Limb (tissue), 2 donors: ENCODE data around the gene IGFBP7.

Experiments used
- DNase-seq, 2 donors: peaks; one replicate each; pipeline ENCODE4 v3.0.0-alpha.2; 2016; ENCODE audit errors: extremely low spot score in 2 of 2

The IGFBP7 gene

DNA sequence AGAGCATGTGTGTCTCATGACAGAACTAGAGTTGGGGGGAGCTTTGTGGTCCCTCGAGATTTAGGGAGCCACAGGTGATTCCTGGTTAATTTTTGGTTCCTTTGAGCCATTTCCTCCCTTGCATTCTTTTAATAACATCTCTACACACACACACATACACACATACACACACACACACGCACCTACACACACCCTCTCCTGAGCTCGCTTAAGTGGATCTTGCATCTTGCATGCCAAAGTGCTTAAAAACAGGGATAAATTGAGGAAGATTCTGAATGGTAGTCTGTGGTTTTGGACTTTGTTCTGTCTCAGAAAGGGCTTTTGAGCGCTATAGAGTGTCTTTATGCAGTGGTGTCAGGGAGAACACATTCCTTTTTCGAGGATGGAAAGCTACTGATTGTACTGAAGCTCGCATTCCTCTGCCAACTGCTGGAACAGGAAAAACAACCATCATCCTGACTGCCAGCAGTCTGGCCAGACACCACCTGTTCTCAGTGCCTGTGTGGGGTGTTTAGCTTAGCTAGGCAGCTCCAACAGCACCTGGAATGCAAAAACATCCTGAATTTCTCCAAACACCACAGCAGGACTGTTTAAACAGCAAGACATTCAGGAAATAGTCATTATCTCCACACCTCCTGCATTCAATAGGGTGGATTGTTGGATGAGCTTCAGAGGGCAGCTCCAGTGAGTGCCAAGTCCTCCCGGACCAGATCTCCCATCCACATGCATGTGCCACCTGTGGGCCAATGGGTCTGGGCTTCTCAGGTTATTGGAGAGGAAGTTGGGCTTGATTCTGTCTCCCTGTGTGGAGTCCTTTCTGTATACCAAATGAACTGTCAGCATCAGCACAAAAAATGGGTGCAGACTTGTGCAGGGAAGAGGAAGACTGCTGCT, 21.9 kb upstream of the IGFBP7 start:
- DNase-seq: no peak

DNA sequence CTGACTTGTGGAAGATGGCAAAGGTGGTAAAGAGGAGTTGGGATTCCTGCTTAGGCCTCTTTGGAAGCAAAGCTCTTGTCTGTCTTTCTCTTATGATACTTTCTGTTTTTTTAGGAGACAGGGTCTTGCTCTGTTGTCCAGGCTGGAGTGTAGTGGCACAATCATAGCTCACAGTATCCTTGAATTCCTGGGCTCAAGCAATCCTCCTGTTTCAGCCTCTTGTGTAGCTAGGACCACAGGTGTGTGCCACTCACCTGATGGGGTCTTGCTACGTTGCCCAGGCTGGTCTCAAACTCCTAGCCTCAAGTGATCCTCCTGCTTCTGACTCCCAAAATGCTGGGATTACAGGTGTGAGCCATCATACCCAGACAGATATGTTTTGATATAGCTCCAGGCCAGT, 19.3 kb upstream of the IGFBP7 start:
- no peak for DNase-seq

DNA sequence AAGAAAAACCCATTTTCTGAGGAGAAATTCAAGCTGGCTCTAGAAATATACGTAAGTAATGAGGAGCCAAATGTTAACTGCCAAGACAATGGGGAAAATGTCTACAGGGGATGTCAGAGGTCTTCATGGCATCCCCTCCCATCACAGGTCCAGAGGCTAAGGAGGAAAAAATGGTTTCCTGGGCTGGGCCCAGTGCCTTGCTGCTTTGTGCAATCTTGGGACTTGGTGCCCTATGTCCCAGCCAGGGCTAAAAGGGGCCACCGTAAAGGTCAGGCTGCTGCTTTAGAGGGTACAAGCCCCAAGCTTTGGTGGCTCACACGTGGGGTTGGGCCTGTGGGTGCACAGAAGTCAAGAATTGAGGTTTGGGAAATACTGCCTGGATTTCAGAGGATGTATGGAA, 17.2 kb upstream of the IGFBP7 start:
- DNase-seq: no peak

DNA sequence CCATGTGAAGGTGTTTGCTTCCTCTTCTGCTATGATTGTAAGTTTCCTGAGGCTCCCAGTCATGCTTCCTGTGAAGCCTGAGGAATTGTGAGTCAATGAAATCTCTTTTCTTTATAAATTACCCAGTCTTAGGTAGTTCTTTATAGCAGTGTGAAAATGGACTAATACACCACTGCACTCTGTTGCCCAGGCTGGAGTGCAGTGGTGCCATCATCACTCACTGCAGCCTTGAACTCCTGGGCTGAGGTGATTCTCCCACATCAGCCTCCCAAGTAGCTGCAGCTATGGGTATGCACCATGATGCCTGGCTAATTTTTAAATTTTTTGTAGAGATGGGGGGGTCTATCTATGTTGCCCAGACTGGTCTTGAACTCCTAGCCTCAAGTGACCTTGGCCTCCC, 15.8 kb upstream of the IGFBP7 start:
- no peak for DNase-seq

DNA sequence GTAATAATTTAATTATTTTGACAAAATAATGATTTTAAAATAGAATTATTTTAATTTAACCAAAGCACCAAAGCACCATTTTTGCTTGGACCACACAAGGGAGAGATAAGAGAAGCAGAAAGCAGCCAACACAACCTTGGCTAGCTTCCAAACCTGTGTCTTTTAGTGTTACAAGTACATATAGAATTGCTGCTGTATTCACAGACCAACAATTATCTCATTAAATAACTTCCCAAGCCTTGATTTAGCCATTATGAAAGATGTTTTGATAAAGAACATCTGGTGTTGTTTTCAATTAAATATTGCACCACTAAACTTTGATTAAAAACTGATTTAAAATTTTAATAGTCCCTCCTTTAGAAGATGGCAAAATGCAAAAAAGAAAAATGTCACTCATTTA, 14.0 kb upstream of the IGFBP7 start:
- no peak for DNase-seq

DNA sequence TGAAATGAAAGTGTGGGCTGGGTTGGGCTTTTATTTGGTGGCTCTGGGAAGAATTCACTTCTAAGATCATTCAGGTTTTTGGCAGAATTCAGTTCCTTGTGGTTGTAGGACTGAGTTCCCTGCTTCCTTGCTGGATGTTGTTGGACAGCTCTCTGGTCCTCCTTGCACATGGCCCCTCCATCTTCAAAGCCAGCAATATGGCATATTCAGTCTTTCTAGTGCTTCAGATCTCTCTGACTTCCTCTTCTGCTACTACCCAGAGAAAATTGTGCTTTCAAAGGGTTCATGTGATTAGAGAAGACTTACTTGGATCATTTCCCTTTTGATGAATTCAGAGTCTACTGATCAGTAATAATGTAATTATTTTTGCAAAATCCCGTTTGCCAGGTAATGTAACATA, 12.8 kb upstream of the IGFBP7 start:
- no peak for DNase-seq

DNA sequence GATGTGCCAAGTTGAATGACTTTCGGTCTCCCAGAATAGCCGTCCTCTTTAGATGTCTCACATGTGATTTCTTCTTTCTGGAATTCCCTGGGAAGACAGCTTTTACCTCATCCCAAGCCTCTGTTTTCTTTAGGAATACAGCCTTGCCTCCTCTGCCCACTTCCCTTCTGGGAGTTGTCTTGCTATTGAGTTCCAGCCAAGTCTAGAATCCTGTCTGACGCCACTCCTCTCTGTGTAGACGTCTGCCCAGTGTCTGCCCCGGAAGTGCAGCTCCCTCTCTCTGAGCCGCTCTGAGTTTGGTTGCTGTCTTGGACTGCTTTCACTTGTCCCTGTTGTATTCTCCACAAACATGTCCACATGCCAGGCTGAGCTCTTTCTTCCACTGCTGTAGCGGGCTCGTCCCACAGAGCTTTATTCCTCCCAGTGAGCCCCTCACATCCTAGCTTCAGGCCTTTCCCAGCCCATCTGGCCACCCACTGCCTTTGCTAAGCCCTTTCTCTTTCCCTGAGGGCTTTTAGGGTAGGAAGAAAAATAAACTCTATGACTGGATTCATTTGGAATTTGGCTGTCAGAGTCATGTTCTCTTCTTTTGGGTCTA, 9.0 kb upstream of the IGFBP7 start:
- no peak for DNase-seq

DNA sequence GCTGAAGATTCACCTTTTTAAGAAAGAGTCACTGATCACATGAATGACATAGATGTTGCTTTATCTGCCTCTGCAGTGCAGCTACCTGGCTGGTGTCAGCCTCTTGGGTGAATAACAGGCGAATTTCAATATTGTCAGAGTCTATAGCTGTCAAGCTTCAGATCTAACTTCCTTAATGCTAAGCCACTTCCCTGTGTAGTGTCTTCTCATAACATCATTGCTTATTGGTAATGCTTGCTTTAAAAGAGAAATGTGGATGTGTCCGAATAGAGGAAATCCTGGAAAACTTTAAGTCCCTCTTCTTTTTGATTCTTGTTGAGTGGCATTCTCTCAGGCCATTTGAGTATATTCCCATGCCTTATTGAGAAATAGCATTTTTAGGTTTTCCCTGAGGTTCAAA, 7.3 kb upstream of the IGFBP7 start:
- DNase-seq: no peak

DNA sequence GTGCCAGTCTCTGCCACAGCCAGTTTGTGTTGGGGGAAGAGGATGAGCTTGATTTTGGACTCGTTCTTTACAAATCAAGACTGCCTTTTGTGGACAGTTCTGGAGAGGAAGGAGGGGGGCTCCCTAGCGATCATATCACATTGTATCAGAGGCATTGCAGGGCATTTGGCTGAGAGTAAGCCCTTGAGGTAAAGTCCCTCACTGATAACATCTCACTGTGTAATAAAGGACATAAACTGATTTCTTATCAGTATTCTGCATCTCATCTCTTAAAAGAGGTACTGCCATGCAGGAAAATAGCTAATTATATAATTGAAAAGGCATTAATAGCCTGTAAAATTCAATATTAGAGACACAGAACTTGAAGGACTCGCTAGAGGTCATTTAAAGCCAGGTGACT, 6.1 kb upstream of the IGFBP7 start:
- no peak for DNase-seq

DNA sequence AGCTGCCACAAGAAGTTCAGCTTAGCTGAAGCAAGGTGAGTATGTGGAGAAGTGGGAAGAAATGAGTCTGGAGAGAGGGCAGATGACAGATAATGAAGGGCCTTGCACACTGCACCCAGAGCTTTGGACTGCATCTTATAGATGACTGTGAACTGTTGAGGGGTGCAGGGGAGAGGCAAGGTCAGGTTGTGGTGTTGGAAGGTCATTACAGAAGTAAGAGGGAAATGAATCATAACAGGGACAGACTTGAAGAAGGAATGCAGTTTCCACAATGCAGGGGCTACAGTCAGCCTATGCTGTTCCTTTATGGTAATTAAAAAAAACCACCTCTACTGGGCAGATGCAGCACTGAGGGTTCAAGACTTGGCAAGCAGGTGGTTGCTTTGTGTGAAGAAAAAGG, 4.8 kb upstream of the IGFBP7 start:
- DNase-seq: no peak

DNA sequence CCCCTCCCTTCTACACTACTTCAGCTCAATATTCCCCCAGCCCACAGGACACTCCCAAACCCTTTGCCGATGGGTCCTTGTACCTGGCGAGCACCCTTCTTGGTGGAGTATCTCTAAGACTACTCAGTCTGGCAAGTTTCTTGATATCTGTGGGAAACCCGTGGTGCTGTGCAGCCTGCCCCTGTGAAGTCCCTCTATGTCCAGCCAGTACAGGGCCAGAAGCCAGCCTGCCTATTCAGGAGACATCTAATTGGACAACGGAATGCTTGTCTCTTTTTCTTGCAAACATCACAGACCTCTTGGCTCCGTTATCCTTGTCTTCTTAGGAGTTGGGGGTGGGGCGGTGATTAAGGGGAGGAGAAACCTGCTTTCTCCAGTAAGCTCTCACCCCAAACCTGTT, 3.7 kb upstream of the IGFBP7 start:
- no peak for DNase-seq

DNA sequence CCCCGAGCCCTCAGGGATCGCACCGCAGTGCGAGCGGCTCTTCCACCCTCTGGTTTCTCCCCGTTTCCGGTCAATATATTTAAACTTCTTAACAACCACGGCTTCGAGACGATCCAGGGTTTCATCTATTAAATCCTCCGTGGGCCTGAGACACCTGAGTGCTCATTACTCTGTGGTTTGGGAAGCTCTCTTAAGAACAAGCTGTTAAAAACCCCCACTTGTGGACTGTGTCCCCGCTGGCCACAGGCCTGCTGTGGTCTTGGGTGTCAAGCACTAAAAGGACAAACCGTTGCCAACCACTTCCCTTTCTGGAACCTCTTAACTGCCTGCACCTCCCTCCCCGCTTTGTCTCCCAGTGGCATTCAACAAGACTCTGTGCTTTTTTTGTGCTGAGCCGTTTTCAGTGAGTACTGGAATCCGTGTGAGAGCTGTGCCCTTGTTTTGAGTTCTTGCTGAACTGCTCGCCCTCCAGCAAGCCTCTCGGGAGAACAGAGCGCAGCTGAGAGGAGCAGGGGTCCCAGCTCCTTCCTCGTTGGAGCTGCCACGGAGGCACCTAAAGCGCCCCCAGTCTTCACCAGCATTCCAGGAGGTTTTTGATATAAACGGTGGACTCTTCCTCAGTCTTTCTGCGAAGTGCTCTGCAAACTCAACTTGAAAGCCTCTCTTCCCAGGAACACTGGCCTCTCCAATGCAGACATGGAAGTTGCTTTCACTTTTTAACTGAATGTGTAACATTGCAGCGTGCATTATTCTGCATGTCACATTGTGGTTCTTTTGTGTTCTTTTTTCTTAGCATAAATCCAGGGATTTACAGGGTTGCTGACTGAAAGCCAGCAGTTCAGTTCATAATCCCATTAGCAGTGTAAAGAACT, 691 bp upstream of the IGFBP7 start:
- peak; percentile 27 to 57 for DNase-seq

DNA sequence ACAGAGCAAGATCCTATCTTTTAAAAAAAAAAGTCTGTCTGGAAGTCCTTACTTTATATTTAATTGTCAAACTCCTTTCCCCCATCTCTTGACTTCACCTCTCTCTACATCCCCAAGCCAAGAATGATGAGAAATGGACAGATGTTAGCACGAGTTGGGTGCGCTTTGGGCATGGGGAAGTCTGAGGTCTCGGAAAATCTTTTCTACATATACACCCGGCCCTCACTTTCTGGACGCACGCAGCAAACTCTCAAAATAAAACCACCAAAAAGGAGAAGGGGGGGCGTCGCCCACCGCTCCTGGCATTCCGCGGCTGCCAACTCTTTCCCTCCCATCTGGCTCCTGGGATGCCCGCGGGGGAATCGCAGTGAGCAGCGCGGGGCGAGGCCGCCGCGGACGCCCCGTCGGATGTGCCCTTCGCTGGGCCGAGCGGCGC, 756 bp downstream of the IGFBP7 start:
- peak in 1 of 2 donors; percentile 37 for DNase-seq

DNA sequence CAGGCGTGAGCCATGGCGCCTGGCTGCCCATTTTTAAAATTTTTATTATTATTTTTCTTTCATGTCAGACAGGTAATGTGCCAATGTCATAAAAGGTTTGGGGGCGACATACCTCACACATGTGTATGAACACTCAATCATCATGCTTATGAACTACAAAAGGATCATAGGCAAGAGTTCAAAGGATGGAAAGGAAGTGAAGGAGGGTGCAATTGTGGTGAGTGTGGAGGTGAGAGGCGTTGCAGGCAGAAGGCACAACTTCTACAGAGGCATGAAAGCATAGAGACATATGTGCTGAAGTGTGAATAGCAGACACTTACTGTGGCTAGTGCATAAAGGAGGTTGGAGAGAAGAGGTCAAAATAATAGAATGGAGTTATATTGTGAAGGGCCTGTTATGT, 4.0 kb downstream of the IGFBP7 start:
- DNase-seq: no peak

DNA sequence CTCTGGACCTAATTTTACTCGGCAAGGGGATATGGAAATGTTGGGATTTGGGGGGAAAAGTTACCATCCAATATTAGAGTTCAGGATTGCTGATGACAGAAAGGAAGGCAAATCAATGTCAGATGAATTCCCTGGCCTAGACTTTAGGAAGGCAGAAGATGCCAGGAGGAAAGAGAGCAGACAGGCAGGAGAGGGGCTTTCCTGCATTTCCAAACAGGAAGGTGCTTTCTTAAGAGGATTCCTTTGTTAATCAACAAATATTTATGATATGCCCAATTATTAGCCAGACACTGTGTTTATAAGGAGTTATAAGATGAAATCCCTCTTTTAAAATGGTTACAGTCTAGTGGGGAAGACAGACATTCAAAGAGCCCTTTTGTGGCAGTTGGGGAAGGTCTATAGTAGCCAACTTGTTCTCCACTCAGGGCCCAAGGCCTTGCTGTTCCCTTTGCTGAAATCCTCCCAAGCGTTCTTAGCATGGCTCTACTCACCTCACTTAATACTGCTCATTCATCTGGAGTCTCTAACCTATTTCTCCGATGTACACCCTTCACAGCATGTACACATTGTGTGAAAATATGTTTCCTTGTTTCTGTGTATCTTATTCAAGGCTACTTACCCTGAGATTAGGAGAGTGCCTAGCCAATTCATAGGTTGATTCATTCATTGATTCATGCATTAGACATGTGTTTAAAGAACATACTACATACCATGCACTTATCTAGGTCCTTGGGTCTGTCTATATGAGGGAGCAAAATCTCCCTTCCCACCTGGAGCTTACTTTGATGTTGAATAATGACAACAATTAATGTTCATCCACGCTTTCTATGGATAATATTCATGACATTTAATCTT, 5.3 kb downstream of the IGFBP7 start:
- no peak for DNase-seq

DNA sequence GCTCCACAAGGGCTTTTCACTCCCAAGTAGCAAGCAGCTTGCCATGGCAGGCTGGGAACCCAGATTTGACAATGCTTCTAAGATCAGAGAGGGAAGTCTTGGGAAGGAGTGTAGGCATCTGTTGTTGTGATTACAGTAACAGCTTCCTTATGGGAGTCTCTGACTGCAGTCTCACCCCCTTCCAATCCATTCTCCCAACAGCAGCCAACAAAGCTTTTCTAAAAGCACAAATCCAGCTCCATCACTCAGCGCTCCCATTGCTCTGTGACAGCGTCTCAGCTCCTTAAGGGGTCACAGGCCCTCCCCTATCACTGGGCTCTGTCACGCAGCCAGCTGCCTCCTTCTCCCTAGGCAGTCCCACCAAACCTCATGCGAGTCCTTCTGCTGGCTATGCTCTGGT, 7.1 kb downstream of the IGFBP7 start:
- DNase-seq: no peak

DNA sequence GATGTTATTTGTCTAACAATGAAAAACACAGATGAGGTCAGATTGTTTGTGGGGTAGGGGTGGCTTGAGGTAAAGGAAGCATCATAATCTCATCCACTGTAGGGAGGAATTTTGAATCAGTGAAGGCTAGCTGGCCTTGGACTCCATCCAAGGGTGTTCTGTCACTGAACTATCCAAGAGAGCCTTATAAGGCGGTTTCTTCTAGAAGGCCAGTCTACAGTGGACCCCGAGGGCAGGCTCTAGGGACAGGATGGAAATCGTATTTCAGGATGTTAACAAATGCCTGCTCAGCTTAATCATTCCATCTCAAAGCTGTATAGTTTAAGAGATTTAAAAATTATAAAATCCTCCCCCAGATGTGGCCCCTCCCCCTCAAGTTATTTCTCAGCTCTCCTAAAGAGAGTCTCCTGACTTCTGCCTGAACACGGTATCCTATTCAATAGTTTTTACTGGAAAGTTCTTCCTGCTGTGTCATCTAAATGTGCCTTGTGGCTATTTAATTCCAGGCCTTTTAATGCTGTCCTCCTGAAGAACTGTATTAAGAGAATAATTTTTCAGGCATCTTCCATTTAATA, 8.0 kb downstream of the IGFBP7 start:
- DNase-seq: peak; percentile 41 to 66

DNA sequence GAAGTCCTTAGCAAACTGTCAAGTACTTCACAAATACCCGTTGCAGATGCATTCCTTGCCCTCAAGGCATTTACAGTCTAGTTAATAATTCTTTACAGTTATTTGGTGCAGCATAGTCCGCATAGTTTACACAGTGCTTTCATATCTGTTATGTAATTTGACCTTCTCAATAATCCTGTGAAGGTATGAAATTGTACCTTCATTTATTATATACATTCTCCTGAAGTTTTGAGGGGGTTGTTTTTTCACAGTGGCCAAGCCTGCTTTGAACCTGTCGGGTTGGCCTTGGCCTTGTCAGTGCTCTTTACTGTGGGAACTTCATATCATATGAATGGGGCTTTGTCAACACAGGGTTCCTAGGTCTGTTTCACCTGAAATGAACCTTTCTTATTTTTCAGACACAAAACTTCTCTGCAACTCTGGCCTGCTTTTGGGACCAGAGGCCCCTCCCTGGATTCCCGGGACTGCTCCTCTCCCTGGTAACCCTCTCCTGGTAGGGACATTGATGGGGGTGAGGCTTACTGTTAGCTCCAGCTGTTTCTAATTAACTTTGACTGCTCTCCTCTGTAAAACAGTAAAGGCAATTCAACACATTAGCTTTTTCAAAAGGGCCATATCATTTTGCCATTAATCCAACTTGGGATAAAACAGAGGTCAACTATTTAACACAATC, 9.1 kb downstream of the IGFBP7 start:
- no peak for DNase-seq

DNA sequence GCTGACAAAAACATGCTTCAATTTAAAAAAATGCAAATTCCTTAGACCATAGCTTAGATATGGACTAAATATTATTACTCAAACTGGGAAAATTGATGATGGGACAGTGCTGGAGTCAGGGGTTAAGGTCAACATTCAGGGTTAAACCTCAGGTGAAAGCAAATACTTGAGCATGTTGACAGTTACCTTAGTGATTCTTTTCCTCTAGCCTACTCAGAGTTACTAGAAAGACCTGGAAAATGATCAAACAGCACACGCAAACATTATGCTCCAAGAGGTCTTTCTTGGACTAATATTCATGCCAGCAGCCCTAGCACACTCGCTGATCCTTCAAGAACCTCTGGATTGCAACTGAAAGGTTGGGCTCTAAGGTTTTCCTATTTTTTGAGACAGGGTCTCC, 10.8 kb downstream of the IGFBP7 start:
- DNase-seq: no peak

DNA sequence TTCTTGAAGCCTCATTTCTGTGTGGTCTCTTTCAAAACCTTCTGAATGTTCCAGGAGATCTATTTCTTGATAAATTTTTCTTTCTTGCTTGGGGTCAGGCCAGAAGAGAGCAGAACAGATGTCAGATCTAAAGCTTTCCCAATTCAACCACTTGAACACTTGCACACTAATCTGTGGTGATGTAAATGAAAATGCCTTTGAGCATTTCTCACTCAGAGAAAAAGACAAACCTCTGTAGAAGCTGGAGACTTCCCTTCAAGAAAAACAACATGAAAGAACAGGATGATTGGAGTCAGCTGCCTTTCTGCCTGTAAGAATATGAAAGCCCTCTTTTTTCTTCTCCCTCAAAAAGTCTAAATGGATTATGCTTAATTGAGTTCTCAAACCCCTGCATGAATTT, 11.2 kb downstream of the IGFBP7 start:
- no peak for DNase-seq
